ENCODE measurements around the gene STARD13.

GRCh38 chr13:33219926-33220325, 65.6 kb downstream of the STARD13 start:
- TF ChIP-seq CTCF (IDR thresholded peaks at IDR 0.05; ENCODE audit: insufficient read depth, low read length, poor library complexity, severe bottlenecking) = no peak
- no peak for TF ChIP-seq EZH2phosphoT487 (conservative IDR thresholded peaks at IDR 0.05; ENCODE audit: low read length)
